H9 (cell line): ENCODE results near the gene RET. TPM values are rescaled to one million over a fixed set of nuclear protein-coding genes. Genes with fewer than 3 reads are reported as not detected.

Experiments
- DNase-seq: peaks from one replicate; pipeline ENCODE4 v3.0.0-alpha.2; 2017
- H2AFZ ChIP-seq: one replicate; pipeline ENCODE4 v1.6.1; 2013; ENCODE audit warnings: mild to moderate bottlenecking, low read length, control low read depth, moderate library complexity
- H2AK5ac ChIP-seq: 2 replicates; pipeline ENCODE4 v1.6.1; 2013; ENCODE audit warnings: low read length, control low read depth, mixed read lengths; ENCODE audit not compliant: insufficient read length
- H2BK120ac ChIP-seq: one replicate; pipeline ENCODE4 v1.6.1; 2013; ENCODE audit warnings: low read depth, mild to moderate bottlenecking, low read length, control low read depth, inconsistent platforms; ENCODE audit not compliant: poor library complexity, severe bottlenecking
- H2BK12ac ChIP-seq: 2 replicates; pipeline ENCODE4 v1.6.1; 2013; ENCODE audit warnings: low read length, control low read depth, mixed read lengths, low read depth; ENCODE audit not compliant: insufficient read length
- H2BK15ac ChIP-seq: 2 replicates; pipeline ENCODE4 v1.6.1; 2013; ENCODE audit warnings: low read depth, low read length, control low read depth
- H2BK20ac ChIP-seq: one replicate; pipeline ENCODE4 v1.6.1; 2013; ENCODE audit warnings: low read depth, mild to moderate bottlenecking, low read length, control low read depth, inconsistent platforms; ENCODE audit not compliant: poor library complexity, severe bottlenecking
- H2BK5ac ChIP-seq: 2 replicates; pipeline ENCODE4 v1.6.1; 2013; ENCODE audit warnings: low read length, control low read depth, mixed read lengths; ENCODE audit not compliant: insufficient read length
- H3K14ac ChIP-seq: 2 replicates; pipeline ENCODE4 v1.6.1; 2013; ENCODE audit warnings: low read length, control low read depth; ENCODE audit not compliant: insufficient read depth
- H3K18ac ChIP-seq: 2 replicates; pipeline ENCODE4 v1.6.1; 2013; ENCODE audit warnings: low read depth, mild to moderate bottlenecking, mixed read lengths, low read length, control low read depth; ENCODE audit not compliant: insufficient read length
- H3K23ac ChIP-seq: 2 replicates; pipeline ENCODE4 v1.6.1; 2013; ENCODE audit warnings: low read length, control low read depth, mixed read lengths, low read depth; ENCODE audit not compliant: insufficient read length
- H3K23me2 ChIP-seq: 2 replicates; pipeline ENCODE4 v1.6.1; 2013; ENCODE audit warnings: low read depth, mild to moderate bottlenecking, mixed read lengths, low read length, control low read depth; ENCODE audit not compliant: insufficient read length, poor library complexity, severe bottlenecking
- H3K27ac ChIP-seq: 2 replicates; pipeline ENCODE4 v1.5.1; 2013; ENCODE audit warnings: low read length, control low read depth, mixed read lengths, low read depth; ENCODE audit not compliant: insufficient read length
- H3K27me3 ChIP-seq: 2 replicates; pipeline ENCODE4 v1.6.1; 2013; ENCODE audit warnings: low read length, control low read depth, inconsistent platforms; ENCODE audit not compliant: insufficient read depth
- H3K4ac ChIP-seq: 2 replicates; pipeline ENCODE4 v1.6.1; 2013; ENCODE audit warnings: low read depth, mild to moderate bottlenecking, control low read depth, inconsistent platforms, low read length, moderate library complexity
- H3K4me1 ChIP-seq: 2 replicates; pipeline ENCODE4 v1.6.1; 2013; ENCODE audit warnings: low read length, control low read depth, inconsistent platforms; ENCODE audit not compliant: insufficient read depth
- H3K4me2 ChIP-seq: 2 replicates; pipeline ENCODE4 v1.6.1; 2013; ENCODE audit warnings: low read length, control low read depth, mixed read lengths; ENCODE audit not compliant: insufficient read length, insufficient read depth
- H3K56ac ChIP-seq: 2 replicates; pipeline ENCODE4 v1.6.1; 2013; ENCODE audit warnings: low read depth, mild to moderate bottlenecking, mixed read lengths, low read length, control low read depth; ENCODE audit not compliant: insufficient read length
- H3K79me1 ChIP-seq: 2 replicates; pipeline ENCODE4 v1.6.1; 2013; ENCODE audit warnings: low read depth, mild to moderate bottlenecking, moderate library complexity, low read length, control low read depth, inconsistent platforms; ENCODE audit not compliant: insufficient read depth, poor library complexity, severe bottlenecking
- H3K79me2 ChIP-seq: 2 replicates; pipeline ENCODE4 v1.6.1; 2013; ENCODE audit warnings: low read length, control low read depth, inconsistent platforms; ENCODE audit not compliant: insufficient read depth
- H3K9ac ChIP-seq: 2 replicates; pipeline ENCODE4 v1.6.1; 2013; ENCODE audit warnings: low read length, control low read depth, mixed read lengths; ENCODE audit not compliant: insufficient read length; ENCODE audit errors: extremely low read depth
- H3K9me3 ChIP-seq: one replicate; pipeline ENCODE4 v1.6.1; 2013; ENCODE audit warnings: low read depth, low read length, inconsistent platforms; ENCODE audit not compliant: control insufficient read depth
- H3T11ph ChIP-seq: one replicate; pipeline ENCODE4 v1.6.1; 2013; ENCODE audit warnings: mild to moderate bottlenecking, low read length, control low read depth, inconsistent platforms
- H4K20me1 ChIP-seq: one replicate; pipeline ENCODE4 v1.6.1; 2013; ENCODE audit not compliant: control insufficient read depth, insufficient read length, insufficient read depth
- H4K5ac ChIP-seq: 2 replicates; pipeline ENCODE4 v1.6.1; 2013; ENCODE audit warnings: low read depth, mild to moderate bottlenecking, mixed read lengths, low read length, control low read depth; ENCODE audit not compliant: insufficient read length
- H4K8ac ChIP-seq: replicated peaks from 2 replicates; pipeline ENCODE4 v1.6.1; 2013; ENCODE audit warnings: low read length, control low read depth, mixed read lengths, low read depth; ENCODE audit not compliant: insufficient read length
- H4K91ac ChIP-seq: 2 replicates; pipeline ENCODE4 v1.6.1; 2013; ENCODE audit warnings: low read depth, mild to moderate bottlenecking, moderate library complexity, mixed read lengths, low read length, control low read depth; ENCODE audit not compliant: insufficient read length
- H3K27ac Mint-ChIP-seq, 3 experiments: 2 replicates in 2 of 3; 3 replicates in 1 of 3; pipeline ENCODE4 v1.8.0; 2020 to 2021; ENCODE audit warnings: mixed read lengths in 3 of 3, mild to moderate bottlenecking in 1 of 3, moderate library complexity in 1 of 3
- H3K27me3 Mint-ChIP-seq: 2 replicates; pipeline ENCODE4 v1.8.0; 2021; ENCODE audit warnings: low read depth, mild to moderate bottlenecking, moderate library complexity, mixed read lengths
- H3K36me3 Mint-ChIP-seq, 3 experiments: 2 replicates in 2 of 3; 3 replicates in 1 of 3; pipeline ENCODE4 v1.8.0; 2020 to 2021; ENCODE audit warnings: low read depth in 3 of 3, mixed read lengths in 3 of 3; ENCODE audit not compliant: insufficient read depth in 1 of 3
- H3K4me1 Mint-ChIP-seq, 2 experiments: 2 replicates each; pipeline ENCODE4 v1.8.0; 2020; ENCODE audit warnings: mixed read lengths in 2 of 2
- H3K4me3 Mint-ChIP-seq, 2 experiments: 2 replicates in 1 of 2; 3 replicates in 1 of 2; pipeline ENCODE4 v1.8.0; 2020 to 2021; ENCODE audit warnings: mild to moderate bottlenecking in 2 of 2, mixed read lengths in 2 of 2, moderate library complexity in 1 of 2
- H3K9me3 Mint-ChIP-seq, 2 experiments: 2 replicates in 1 of 2; 3 replicates in 1 of 2; pipeline ENCODE4 v1.8.0; 2020; ENCODE audit warnings: mild to moderate bottlenecking in 2 of 2, mixed read lengths in 2 of 2, moderate library complexity in 1 of 2
- CTCF ChIP-seq: fragments of 200-600 bp; sonication (generic); conservative IDR thresholded peaks from 3 replicates; pipeline ENCODE4 v1.8.0; 2021; ENCODE audit warnings: antibody characterized with exemption, mild to moderate bottlenecking
- WGBS: extraction: QIAGEN DNeasy Blood & Tissue Kit; methylation state at CpG from one replicate; pipeline ENCODE4 v1.1.7; 2013; ENCODE audit warnings: missing lambda C conversion rate, low lambda C conversion rate, mixed read lengths; ENCODE audit not compliant: insufficient read length; ENCODE audit errors: extremely low coverage; 5-methylcytosine and 5-hydroxymethylcytosine counted together
- total RNA-seq: library from RNA; stranded (reverse); gene quantifications from 2 replicates; pipeline ENCODE4 v1.2.1, GENCODE V29; 2021

RET gene
- total RNA-seq, 1 experiment from 2014 or later, result 12.2 TPM

GRCh38 chr10:43038783-43039623, 37.9 kb upstream of the RET start:
- no peak overlapping the region for H4K8ac ChIP-seq
- Mint-ChIP-seq H3K9me3 (no peaks in the 10 kb centered on the region; a peak in 2 of 5 replicates), H3K27ac (no peak overlapping the region), H3K4me3 (no peak overlapping the region), H3K36me3 (no peaks in the 10 kb centered on the region), H3K4me1 (peaks cover 8 to 10% of the 10 kb centered on the region in 2 experiments), H3K27me3 (peaks cover 2% of the 10 kb centered on the region; the same call in 1 of the 2 replicates)
- no peak overlapping the region for H2BK120ac ChIP-seq
- no peak overlapping the region for H2BK12ac ChIP-seq
- no peak overlapping the region for H2AFZ ChIP-seq
- H3K23me2 ChIP-seq, result no peaks in the 10 kb centered on the region
- no peaks in the 10 kb centered on the region for H3K9me3 ChIP-seq
- no peak overlapping the region for H2BK15ac ChIP-seq
- H3K18ac ChIP-seq, result no peak overlapping the region
- no peaks in the 10 kb centered on the region for H3K27me3 ChIP-seq
- H3K56ac ChIP-seq, result no peak overlapping the region
- H3K4me2 ChIP-seq, result no peak overlapping the region
- H4K91ac ChIP-seq, result no peak overlapping the region
- no peak overlapping the region for H3K4ac ChIP-seq
- no peak for TF ChIP-seq CTCF
- H2AK5ac ChIP-seq, result no peak overlapping the region
- H4K5ac ChIP-seq, result no peak overlapping the region
- H3K79me2 ChIP-seq, result no peaks in the 10 kb centered on the region
- H3K9ac ChIP-seq, result no peak overlapping the region
- WGBS, result no CpG with 5 or more reads among the region's 15 CpGs
- no peaks in the 10 kb centered on the region for H3K79me1 ChIP-seq
- no peak overlapping the region for H2BK20ac ChIP-seq
- no peak overlapping the region for H3K27ac ChIP-seq
- no peak overlapping the region for H2BK5ac ChIP-seq
- no peak overlapping the region for H3T11ph ChIP-seq
- DNase-seq, result peak; percentile 22
- H3K4me1 ChIP-seq, result no peaks in the 10 kb centered on the region
- H3K23ac ChIP-seq, result no peak overlapping the region
- no peaks in the 10 kb centered on the region for H4K20me1 ChIP-seq
- H3K14ac ChIP-seq, result 0 out of 2 replicates have a peak overlapping the region, but pooled peaks have one; percentile 21
